CD14-positive monocyte (primary cell): ENCODE measurements around the gene NQO1. TPM values are rescaled to one million over a fixed set of nuclear protein-coding genes. Genes with fewer than 3 reads are reported as not detected.

ENCODE experiments used
- DNase-seq, 3 donors: peaks; one replicate each; pipeline ENCODE4 v3.0.0-alpha.2; 2011 to 2022
- H2AFZ ChIP-seq: 2 replicates; pipeline ENCODE4 v1.6.0; 2012; ENCODE audit warnings: mild to moderate bottlenecking, low read depth, low read length, inconsistent platforms; ENCODE audit not compliant: insufficient read depth, poor library complexity, severe bottlenecking
- H3K27ac ChIP-seq, 2 donors: 1 replicate in 1 of 2; 2 replicates in 1 of 2; pipeline ENCODE4 v1.5.1; 2012 to 2013; ENCODE audit warnings: low read length in 2 of 2, control low read depth in 1 of 2, inconsistent platforms in 1 of 2, low read depth in 1 of 2, mild to moderate bottlenecking in 1 of 2
- H3K27me3 ChIP-seq, 2 donors: one replicate each; pipeline versions ENCODE4 v1.6.0 to v1.6.1; 2011 to 2013; ENCODE audit warnings: low read length in 2 of 2; ENCODE audit not compliant: control insufficient read depth in 2 of 2, insufficient read depth in 2 of 2
- H3K36me3 ChIP-seq, 2 donors: replicated peaks in 1 of 2; 1 replicate in 1 of 2; 2 replicates in 1 of 2; pipeline versions ENCODE4 v1.5.1 to v1.6.1; 2012 to 2013; ENCODE audit warnings: low read length in 2 of 2, control low read depth in 1 of 2, inconsistent platforms in 1 of 2, mild to moderate bottlenecking in 1 of 2; ENCODE audit not compliant: insufficient read depth in 2 of 2, control insufficient read depth in 1 of 2
- H3K4me1 ChIP-seq, 2 donors: 1 replicate in 1 of 2; 2 replicates in 1 of 2; pipeline versions ENCODE4 v1.5.1 to v1.6.1; 2012 to 2013; ENCODE audit warnings: low read length in 2 of 2, control low read depth in 1 of 2, inconsistent platforms in 1 of 2, mild to moderate bottlenecking in 1 of 2, moderate library complexity in 1 of 2; ENCODE audit not compliant: insufficient read depth in 2 of 2, control insufficient read depth in 1 of 2
- H3K4me2 ChIP-seq: replicated peaks from 2 replicates; pipeline ENCODE3; 2012; ENCODE audit warnings: low read length, moderate library complexity, mild to moderate bottlenecking; ENCODE audit not compliant: poor library complexity, severe bottlenecking; ENCODE audit errors: extremely low read depth
- H3K4me3 ChIP-seq, 3 experiments: fragments of 200-600 bp in 1 of 3; sonication (generic) in 1 of 3; replicated peaks in 1 of 3; 1 replicate in 2 of 3; 2 replicates in 1 of 3; pipeline ENCODE4 v1.5.1; 2011 to 2013; ENCODE audit warnings: low read length in 3 of 3, mild to moderate bottlenecking in 3 of 3, control low read depth in 2 of 3, low read depth in 2 of 3, inconsistent platforms in 1 of 3, moderate library complexity in 1 of 3
- H3K79me2 ChIP-seq: 2 replicates; pipeline ENCODE4 v1.6.0; 2012; ENCODE audit warnings: mild to moderate bottlenecking, control low read depth, inconsistent platforms, low read length, moderate library complexity; ENCODE audit not compliant: insufficient read depth
- H3K9ac ChIP-seq: 2 replicates; pipeline ENCODE4 v1.6.0; 2017; ENCODE audit warnings: low read length, mild to moderate bottlenecking; ENCODE audit not compliant: insufficient read depth, poor library complexity, severe bottlenecking
- H3K9me3 ChIP-seq, 2 donors: replicated peaks in 1 of 2; 1 replicate in 1 of 2; 2 replicates in 1 of 2; pipeline versions ENCODE4 v1.5.1 to v1.6.1; 2012 to 2013; ENCODE audit warnings: low read length in 2 of 2, control low read depth in 1 of 2; ENCODE audit not compliant: control insufficient read depth in 1 of 2, insufficient read depth in 1 of 2
- H4K20me1 ChIP-seq: 2 replicates; pipeline ENCODE4 v1.6.0; 2012; ENCODE audit warnings: mild to moderate bottlenecking, low read length, control low read depth, moderate library complexity; ENCODE audit not compliant: insufficient read depth
- H3K27ac Mint-ChIP-seq, 7 donors: one replicate each; pipeline ENCODE4 v1.8.0; 2020; ENCODE audit warnings: mild to moderate bottlenecking in 7 of 7, mixed read lengths in 7 of 7, moderate library complexity in 6 of 7, inconsistent platforms in 2 of 7
- H3K27me3 Mint-ChIP-seq, 3 donors: one replicate each; pipeline ENCODE4 v1.8.0; 2021 to 2022; ENCODE audit warnings: low read depth in 3 of 3, mild to moderate bottlenecking in 3 of 3, mixed read lengths in 3 of 3, moderate library complexity in 3 of 3, inconsistent platforms in 1 of 3
- H3K36me3 Mint-ChIP-seq, 2 donors: one replicate each; pipeline ENCODE4 v1.8.0; 2020; ENCODE audit warnings: mixed read lengths in 2 of 2, inconsistent platforms in 1 of 2, mild to moderate bottlenecking in 1 of 2
- H3K4me1 Mint-ChIP-seq: one replicate; pipeline ENCODE4 v1.8.0; 2020; ENCODE audit warnings: mild to moderate bottlenecking, mixed read lengths
- H3K4me3 Mint-ChIP-seq, 2 donors: one replicate each; pipeline ENCODE4 v1.8.0; 2020; ENCODE audit warnings: mild to moderate bottlenecking in 2 of 2, mixed read lengths in 2 of 2, moderate library complexity in 1 of 2
- H3K9me3 Mint-ChIP-seq, 7 donors: one replicate each; pipeline ENCODE4 v1.8.0; 2020 to 2022; ENCODE audit warnings: mixed read lengths in 7 of 7, mild to moderate bottlenecking in 6 of 7, moderate library complexity in 6 of 7, inconsistent platforms in 2 of 7
- CTCF ChIP-seq: fragments of 200-600 bp; IDR thresholded peaks from one replicate; pipeline ENCODE4 v1.8.0; 2022; ENCODE audit warnings: antibody characterized with exemption, mild to moderate bottlenecking
- WGBS: methylation state at CpG from one replicate; pipeline ENCODE4 v1.1.5; 2013; ENCODE audit warnings: missing lambda C conversion rate; ENCODE audit not compliant: insufficient coverage; 5-methylcytosine and 5-hydroxymethylcytosine counted together
- intact Hi-C, 2 donors: fragments of 100-400 bp; cut with micrococcal nuclease; formaldehyde crosslinking; loops; one replicate each; pipeline versions ENCODE4 v1.15.0 to v1.15.1; 2023
- polyA plus RNA-seq, 3 donors: library from polyadenylated mRNA; depleted of rRNA in 1 of 3; unstranded in 2 of 3; stranded (reverse) in 1 of 3; fragments of 300-500 nt in 2 of 3; fragments of >200 nt in 1 of 3; fragmentation: Illumina TruSeq in 2 of 3; gene quantifications; 1 replicate in 2 of 3; 2 replicates in 1 of 3; pipeline ENCODE4 v1.2.3, GENCODE V29; 2012 to 2021

NQO1 gene
- polyA plus RNA-seq, 3 donors, result 0.51 to 3.9 (median 3.0) TPM

GRCh38 chr16:69662901-69663300 is 63.5 kb downstream of the NQO1 start:
- Mint-ChIP-seq H3K4me1 (no peaks in the 10 kb centered on the region), H3K27me3 (no peaks in the 10 kb centered on the region), H3K36me3 (peaks cover 23 to 38% of the 10 kb centered on the region in 2 donors), H3K27ac (no peak overlapping the region), H3K9me3 (peaks cover 0 to 2% (median 0%) of the 10 kb centered on the region in 7 donors), H3K4me3 (no peak overlapping the region)
- intact Hi-C loops, result no loop called here
- Histone ChIP-seq H3K27ac (no peak overlapping the region), H3K4me3 (no peak overlapping the region), H3K9ac (no peak overlapping the region), H4K20me1 (no peaks in the 10 kb centered on the region), H3K79me2 (no peaks in the 10 kb centered on the region), H3K9me3 (no peaks in the 10 kb centered on the region), H3K27me3 (no peaks in the 10 kb centered on the region), H3K4me2 (no peak overlapping the region), H3K36me3 (peaks cover 11 to 33% of the 10 kb centered on the region in 2 donors), H3K4me1 (no peaks in the 10 kb centered on the region), H2AFZ (no peak overlapping the region)
- TF ChIP-seq CTCF, result no peak
- WGBS, result 100% methylated on average over 1 of the region's 1 CpG
- no peak for DNase-seq

- no peak overlapping the region for H3K4me3 ChIP-seq
- H3K4me2 ChIP-seq, result no peak overlapping the region
- H2AFZ ChIP-seq, result no peak overlapping the region
- no peak overlapping the region for H3K9ac ChIP-seq
- TF ChIP-seq CTCF, result no peak
- H3K4me3 Mint-ChIP-seq, result no peak overlapping the region
- no peaks in the 10 kb centered on the region for H3K27me3 ChIP-seq
- H3K4me1 Mint-ChIP-seq, result no peaks in the 10 kb centered on the region
- no peak overlapping the region for H3K27ac ChIP-seq
- no peaks in the 10 kb centered on the region for H4K20me1 ChIP-seq
- no peak for DNase-seq
- 100% methylated on average over 3 of the region's 4 CpGs for WGBS
- no peaks in the 10 kb centered on the region for H3K4me1 ChIP-seq
- peaks cover 26 to 52% of the 10 kb centered on the region in 2 donors for H3K36me3 ChIP-seq
- H3K27me3 Mint-ChIP-seq, result no peaks in the 10 kb centered on the region
- H3K79me2 ChIP-seq, result no peaks in the 10 kb centered on the region
- H3K9me3 Mint-ChIP-seq, result peaks cover 0 to 2% (median 0%) of the 10 kb centered on the region in 7 donors
- no peak overlapping the region for H3K27ac Mint-ChIP-seq
- no peaks in the 10 kb centered on the region for H3K9me3 ChIP-seq
- intact Hi-C loops, result no loop called here
- peaks cover 31 to 56% of the 10 kb centered on the region in 2 donors for H3K36me3 Mint-ChIP-seq
Measured at GRCh38 chr16:69660166-69660565, 66.2 kb downstream of the NQO1 start.

Other genes with a start within 250 kb of the NQO1 start
- 1 to 10 TPM; 2.4 to 6.9 (median 2.5) TPM for gene NFAT5, start 160.6 kb downstream of the NQO1 start, polyA plus RNA-seq
- gene NOB1, start 28.4 kb upstream of the NQO1 start, polyA plus RNA-seq, result 10 to 100 TPM; 15.7 to 27.5 (median 18.0) TPM
- gene WWP2, start 35.8 kb upstream of the NQO1 start, polyA plus RNA-seq, result 10 to 100 TPM; 29.6 to 54.4 (median 46.0) TPM
- 1 to 10 TPM in 1 of 3 donors, not detected in 2; 2.7 TPM for gene CLEC18A, start 224.8 kb upstream of the NQO1 start, polyA plus RNA-seq